Measurements from ENCODE around the gene ZNF175. TPM values are rescaled to one million over a fixed set of nuclear protein-coding genes. Genes with fewer than 3 reads are reported as not detected.

Gene ZNF175
- polyA plus RNA-seq, 1 donor (not counting 4 experiments of a cell fraction or from before 2014, with no cell fraction given), result 3.8 TPM

DNA sequence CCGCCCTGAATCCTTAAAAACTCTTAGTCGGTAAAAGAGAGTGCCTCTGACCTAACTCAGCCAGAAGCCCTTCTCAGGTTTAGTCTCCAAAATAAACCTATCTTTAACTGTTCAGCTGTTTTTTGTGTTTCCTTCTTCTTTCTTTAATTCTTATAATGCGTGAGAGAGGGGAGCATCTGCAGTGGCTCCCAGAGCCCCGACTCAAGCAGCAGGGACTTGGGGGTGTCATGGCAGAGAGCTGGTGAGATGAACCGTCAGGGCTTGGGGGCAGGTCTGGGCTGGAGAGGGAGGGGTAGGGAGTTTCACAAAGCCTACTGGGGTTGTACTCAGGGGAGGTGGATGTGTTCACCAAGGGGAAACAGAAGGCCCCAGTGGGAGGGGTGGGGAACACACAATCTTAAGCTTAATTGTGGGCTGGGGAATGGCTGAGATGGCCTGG, 22.9 kb upstream of the ZNF175 start:
- no peak overlapping the region for H3K4me2 ChIP-seq (ENCODE audit: control insufficient read depth, extremely low read depth, insufficient read depth, low read depth, low read length)
- no peak overlapping the region for H3K9ac ChIP-seq (ENCODE audit: control insufficient read depth, extremely low read depth, insufficient read depth, low read length)
- H3K36me3 ChIP-seq (ENCODE audit: control insufficient read depth in 2 of 2, extremely low read depth in 1 of 2, insufficient read depth in 2 of 2, low read length in 2 of 2), result no peaks in the 10 kb centered on the region
- dilution Hi-C loops (cut with MboI; ENCODE audit: extremely low pct_ligation_motif_present, low sequenced_read_pairs), result no loop called here
- H3K4me3 ChIP-seq (ENCODE audit: control insufficient read depth in 2 of 3, extremely low read depth in 1 of 3, insufficient read depth in 2 of 3, low read depth in 1 of 3, low read length in 3 of 3), result no peak overlapping the region
- no peaks in the 10 kb centered on the region for H4K20me1 ChIP-seq (ENCODE audit: control insufficient read depth, extremely low read depth, insufficient read depth, low read length)
- DNase-seq (ENCODE audit: low read depth, low spot score) (no peak), FAIRE-seq (no peak)
- no peaks in the 10 kb centered on the region for H3K79me2 ChIP-seq (ENCODE audit: control insufficient read depth, insufficient read depth, low read length)
- H3K9me3 ChIP-seq (ENCODE audit: control insufficient read depth, low read depth, low read length), result no peaks in the 10 kb centered on the region
- H3K27ac ChIP-seq (ENCODE audit: control insufficient read depth, insufficient read depth, low read length), result no peak overlapping the region
- H3K27me3 ChIP-seq (ENCODE audit: control insufficient read depth, extremely low read depth, insufficient read depth, low read length), result no peaks in the 10 kb centered on the region
- no peak for TF ChIP-seq EZH2 (IDR thresholded peaks at IDR 0.05; ENCODE audit: low read length)
- TF ChIP-seq, protein P1, sequence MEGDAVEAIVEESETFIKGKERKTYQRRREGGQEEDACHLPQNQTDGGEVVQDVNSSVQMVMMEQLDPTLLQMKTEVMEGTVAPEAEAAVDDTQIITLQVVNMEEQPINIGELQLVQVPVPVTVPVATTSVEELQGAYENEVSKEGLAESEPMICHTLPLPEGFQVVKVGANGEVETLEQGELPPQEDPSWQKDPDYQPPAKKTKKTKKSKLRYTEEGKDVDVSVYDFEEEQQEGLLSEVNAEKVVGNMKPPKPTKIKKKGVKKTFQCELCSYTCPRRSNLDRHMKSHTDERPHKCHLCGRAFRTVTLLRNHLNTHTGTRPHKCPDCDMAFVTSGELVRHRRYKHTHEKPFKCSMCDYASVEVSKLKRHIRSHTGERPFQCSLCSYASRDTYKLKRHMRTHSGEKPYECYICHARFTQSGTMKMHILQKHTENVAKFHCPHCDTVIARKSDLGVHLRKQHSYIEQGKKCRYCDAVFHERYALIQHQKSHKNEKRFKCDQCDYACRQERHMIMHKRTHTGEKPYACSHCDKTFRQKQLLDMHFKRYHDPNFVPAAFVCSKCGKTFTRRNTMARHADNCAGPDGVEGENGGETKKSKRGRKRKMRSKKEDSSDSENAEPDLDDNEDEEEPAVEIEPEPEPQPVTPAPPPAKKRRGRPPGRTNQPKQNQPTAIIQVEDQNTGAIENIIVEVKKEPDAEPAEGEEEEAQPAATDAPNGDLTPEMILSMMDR (optimal IDR thresholded peaks at IDR 0.05 in 1 of 3, IDR thresholded peaks at IDR 0.05 in 1 of 3, conservative IDR thresholded peaks at IDR 0.05 in 1 of 3; ENCODE audit: extremely low read depth in 1 of 3, insufficient read depth in 2 of 3, low read length in 3 of 3), result no peak
- no peaks in the 10 kb centered on the region for H3K9me1 ChIP-seq (ENCODE audit: control insufficient read depth, extremely low read depth, insufficient read depth, low read length)
- H2AFZ ChIP-seq (ENCODE audit: control insufficient read depth, low read length), result no peak overlapping the region
- H3K4me1 ChIP-seq (ENCODE audit: control insufficient read depth, extremely low read depth, insufficient read depth, low read length), result no peaks in the 10 kb centered on the region

DNA sequence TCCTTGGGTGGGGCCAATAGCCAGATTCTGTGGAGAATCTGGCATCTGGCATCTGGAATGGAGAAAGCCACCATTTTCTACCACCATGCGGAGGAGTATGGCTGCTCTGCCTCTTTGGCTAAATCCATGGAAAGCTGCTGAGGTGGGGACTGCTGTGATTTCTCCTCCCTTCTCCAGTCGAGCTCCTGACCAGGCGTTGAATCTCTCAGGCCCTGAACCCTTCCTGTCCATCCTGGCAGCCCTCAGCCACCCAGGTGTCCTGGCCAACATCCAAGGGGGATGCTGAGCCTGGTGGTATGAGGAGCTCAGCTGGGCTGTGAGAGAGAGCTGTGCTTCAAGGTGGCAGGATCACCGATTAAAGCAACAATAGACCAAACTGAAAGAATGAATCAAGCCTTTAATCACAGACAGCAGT, 22.2 kb upstream of the ZNF175 start:
- H3K4me2 ChIP-seq (ENCODE audit: control insufficient read depth, extremely low read depth, insufficient read depth, low read depth, low read length), result no peak overlapping the region
- H3K9ac ChIP-seq (ENCODE audit: control insufficient read depth, extremely low read depth, insufficient read depth, low read length), result no peak overlapping the region
- no peak overlapping the region for H3K27ac ChIP-seq (ENCODE audit: control insufficient read depth, insufficient read depth, low read length)
- no peaks in the 10 kb centered on the region for H3K9me3 ChIP-seq (ENCODE audit: control insufficient read depth, low read depth, low read length)
- no peak for FAIRE-seq
- dilution Hi-C loops (cut with MboI; ENCODE audit: extremely low pct_ligation_motif_present, low sequenced_read_pairs), result no loop called here
- H3K4me3 ChIP-seq (ENCODE audit: control insufficient read depth in 2 of 3, extremely low read depth in 1 of 3, insufficient read depth in 2 of 3, low read depth in 1 of 3, low read length in 3 of 3), result no peak overlapping the region
- no peaks in the 10 kb centered on the region for H3K36me3 ChIP-seq (ENCODE audit: control insufficient read depth in 2 of 2, extremely low read depth in 1 of 2, insufficient read depth in 2 of 2, low read length in 2 of 2)
- no peak for TF ChIP-seq EZH2 (IDR thresholded peaks at IDR 0.05; ENCODE audit: low read length)
- TF ChIP-seq, protein P1 (optimal IDR thresholded peaks at IDR 0.05 in 1 of 3, IDR thresholded peaks at IDR 0.05 in 1 of 3, conservative IDR thresholded peaks at IDR 0.05 in 1 of 3; ENCODE audit: extremely low read depth in 1 of 3, insufficient read depth in 2 of 3, low read length in 3 of 3), result no peak
- H3K79me2 ChIP-seq (ENCODE audit: control insufficient read depth, insufficient read depth, low read length), result no peaks in the 10 kb centered on the region
- H3K4me1 ChIP-seq (ENCODE audit: control insufficient read depth, extremely low read depth, insufficient read depth, low read length), result no peaks in the 10 kb centered on the region
- H3K9me1 ChIP-seq (ENCODE audit: control insufficient read depth, extremely low read depth, insufficient read depth, low read length), result no peaks in the 10 kb centered on the region
- no peak for DNase-seq (ENCODE audit: low read depth, low spot score)
- no peaks in the 10 kb centered on the region for H3K27me3 ChIP-seq (ENCODE audit: control insufficient read depth, extremely low read depth, insufficient read depth, low read length)
- no peak overlapping the region for H2AFZ ChIP-seq (ENCODE audit: control insufficient read depth, low read length)
- H4K20me1 ChIP-seq (ENCODE audit: control insufficient read depth, extremely low read depth, insufficient read depth, low read length), result no peaks in the 10 kb centered on the region
